OCI-LY3 (cell line): Measurements from ENCODE around the gene CPA2.

Experiments used
- H2AFZ ChIP-seq: fragments of 200-600, 300-600 bp; shearing (Covaris generic); 2 replicates; pipeline ENCODE4 v1.6.0; 2014; ENCODE audit warnings: antibody characterized with exemption, low read depth, low read length
- H3K27ac ChIP-seq: fragments of 200-600, 300-600 bp; sonication (generic); 2 replicates; pipeline ENCODE4 v1.5.1; 2014; ENCODE audit warnings: mild to moderate bottlenecking, low read length, moderate library complexity, mixed read lengths
- H3K27me3 ChIP-seq: fragments of 200-600, 300-600 bp; sonication (generic); 2 replicates; pipeline ENCODE4 v1.6.1; 2014; ENCODE audit warnings: low read depth, low read length, mixed read lengths
- H3K36me3 ChIP-seq: fragments of 200-600, 300-600 bp; sonication (generic); replicated peaks from 2 replicates; pipeline ENCODE3; 2014; ENCODE audit warnings: low read depth, low read length, mixed read lengths
- H3K4me1 ChIP-seq: fragments of 300-600, 200-600 bp; sonication (generic); 2 replicates; pipeline ENCODE4 v1.6.1; 2014; ENCODE audit warnings: low read length, mixed read lengths
- H3K4me2 ChIP-seq: fragments of 200-600, 300-600 bp; sonication (generic); 2 replicates; pipeline ENCODE4 v1.6.1; 2014; ENCODE audit warnings: low read length, mixed read lengths
- H3K4me3 ChIP-seq: fragments of 300-600, 200-600 bp; sonication (generic); 2 replicates; pipeline ENCODE4 v1.5.1; 2014; ENCODE audit warnings: antibody characterized with exemption, mild to moderate bottlenecking, low read length, moderate library complexity
- H3K79me2 ChIP-seq: fragments of 300-600, 200-600 bp; shearing (Covaris generic); 2 replicates; pipeline ENCODE4 v1.6.1; 2014; ENCODE audit warnings: mild to moderate bottlenecking, low read length, mixed read lengths
- H3K9ac ChIP-seq: fragments of 300-600, 200-600 bp; shearing (Covaris generic); 2 replicates; pipeline ENCODE4 v1.6.0; 2014; ENCODE audit warnings: mild to moderate bottlenecking, low read length, moderate library complexity
- H3K9me3 ChIP-seq: fragments of 200-600, 300-600 bp; shearing (Covaris generic); 2 replicates; pipeline ENCODE4 v1.6.1; 2014; ENCODE audit warnings: low read length, mixed read lengths; ENCODE audit not compliant: insufficient read depth
- H4K20me1 ChIP-seq: fragments of 200-600, 300-600 bp; sonication (generic); 2 replicates; pipeline ENCODE4 v1.6.1; 2016; ENCODE audit warnings: low read length, mixed read lengths; ENCODE audit not compliant: insufficient read depth
- CTCF ChIP-seq: fragments of 200-600, 300-600 bp; sonication (generic); IDR thresholded peaks from 2 replicates; pipeline ENCODE4 v1.5.1; 2014; ENCODE audit warnings: antibody characterized with exemption, low read length, low read depth
- EZH2phosphoT487 ChIP-seq: fragments of 200-600 bp; shearing (Covaris generic); IDR thresholded peaks from 2 replicates; pipeline ENCODE4 v1.6.1; 2018; ENCODE audit warnings: antibody characterized with exemption, mixed run types, low read depth

CPA2 gene

GRCh38 chr7:130266258-130266960 is at the start of gene CPA2:
CPA2 (plus strand) TSS chr7:130266863; CDS start chr7:130266882, 19 bp downstream.
- TF ChIP-seq EZH2phosphoT487 (no peak), CTCF (no peak)
- no peaks in the 10 kb centered on the region for H3K9me3 ChIP-seq
- no peaks in the 10 kb centered on the region for H3K36me3 ChIP-seq
- no peak within 1 kb of the TSS for H2AFZ ChIP-seq
- no peak within 1 kb of the TSS for H3K4me3 ChIP-seq
- H3K4me2 ChIP-seq = no peak within 1 kb of the TSS
- no peak within 1 kb of the TSS for H3K9ac ChIP-seq
- no peak within 1 kb of the TSS for H3K27ac ChIP-seq
- no peaks in the 10 kb centered on the region for H3K4me1 ChIP-seq
- H3K79me2 ChIP-seq = no peaks in the 10 kb centered on the region
- peaks cover 21% of the 10 kb centered on the region for H3K27me3 ChIP-seq
- H4K20me1 ChIP-seq = no peaks in the 10 kb centered on the region

- Histone ChIP-seq H3K79me2 (no peaks in the 10 kb centered on the region), H2AFZ (no peak overlapping the region), H3K4me3 (no peak overlapping the region), H3K9ac (no peak overlapping the region), H4K20me1 (no peaks in the 10 kb centered on the region), H3K4me1 (0 out of 2 replicates have a peak, but pooled peaks cover 3% of the 10 kb centered on the region), H3K4me2 (no peak overlapping the region), H3K9me3 (no peaks in the 10 kb centered on the region), H3K27ac (no peak overlapping the region), H3K27me3 (no peaks in the 10 kb centered on the region), H3K36me3 (no peaks in the 10 kb centered on the region)
- no peak for TF ChIP-seq CTCF
- TF ChIP-seq EZH2phosphoT487 = no peak
These were observed 47.6 kb upstream of the CPA2 start for GRCh38 chr7:130218806-130219620.

GRCh38 chr7:130219871-130220270 is 46.8 kb upstream of the CPA2 start:
- TF ChIP-seq EZH2phosphoT487 (no peak), CTCF (no peak)
- Histone ChIP-seq H3K27me3 (no peaks in the 10 kb centered on the region), H3K9ac (no peak overlapping the region), H3K4me2 (no peak overlapping the region), H3K9me3 (no peaks in the 10 kb centered on the region), H3K4me3 (no peak overlapping the region), H4K20me1 (no peaks in the 10 kb centered on the region), H3K27ac (no peak overlapping the region), H3K4me1 (0 out of 2 replicates have a peak, but pooled peaks cover 3% of the 10 kb centered on the region), H2AFZ (no peak overlapping the region), H3K36me3 (no peaks in the 10 kb centered on the region), H3K79me2 (no peaks in the 10 kb centered on the region)

GRCh38 chr7:130221746-130222145 is 44.9 kb upstream of the CPA2 start:
- Histone ChIP-seq H3K36me3 (no peaks in the 10 kb centered on the region), H3K9ac (no peak overlapping the region), H3K9me3 (no peaks in the 10 kb centered on the region; the same call in 1 of the 2 replicates), H3K4me3 (no peak overlapping the region), H3K79me2 (no peaks in the 10 kb centered on the region), H2AFZ (no peak overlapping the region), H3K27ac (no peak overlapping the region), H3K4me1 (0 out of 2 replicates have a peak, but pooled peaks cover 3% of the 10 kb centered on the region), H3K27me3 (no peaks in the 10 kb centered on the region), H3K4me2 (no peak overlapping the region), H4K20me1 (no peaks in the 10 kb centered on the region)
- TF ChIP-seq CTCF (no peak), EZH2phosphoT487 (no peak)
